H1 (cell line): ENCODE data around the gene ONECUT3. TPM values are rescaled to one million over a fixed set of nuclear protein-coding genes. Genes with fewer than 3 reads are reported as not detected.

Experiments used
- CTCF ChIA-PET: fragments of 300-600 bp; sonication (Branson Sonifier 250); formaldehyde crosslinking; loops from one replicate; lab custom pipeline; 2021; ENCODE audit not compliant: partially characterized antibody; lab: Charles Lee
- POLR2A ChIA-PET: fragments of 300-600 bp; sonication (Branson Sonifier 250); formaldehyde crosslinking; loops from one replicate; lab custom pipeline; 2021; ENCODE audit warnings: inconsistent platforms; ENCODE audit not compliant: partially characterized antibody; lab: Charles Lee
- DNase-seq, 2 experiments: peaks; one replicate each; pipeline versions ENCODE4 v3.0.0 to v3.0.0-alpha.2; 2010 to 2022; ENCODE audit warnings: low spot score in 2 of 2, low read depth in 1 of 2, mixed read lengths in 1 of 2
- FAIRE-seq: peaks from 2 replicates; lab custom pipeline; 2011; peaks lifted over from hg19 to GRCh38; lab: Jason Lieb, UNC
- H2AFZ ChIP-seq: 2 replicates; pipeline ENCODE4 v1.8.1; 2012; ENCODE audit warnings: low read length, inconsistent platforms
- H2AK5ac ChIP-seq: 2 replicates; pipeline ENCODE4 v1.6.1; 2013; ENCODE audit warnings: low read depth, low read length
- H2BK120ac ChIP-seq: replicated peaks from 2 replicates; pipeline ENCODE3; 2013; ENCODE audit warnings: low read depth, low read length, inconsistent platforms
- H2BK12ac ChIP-seq: 2 replicates; pipeline ENCODE4 v1.6.1; 2013; ENCODE audit warnings: low read depth, low read length
- H2BK15ac ChIP-seq: 2 replicates; pipeline ENCODE4 v1.6.1; 2013; ENCODE audit warnings: low read length
- H2BK20ac ChIP-seq: 2 replicates; pipeline ENCODE4 v1.6.1; 2013; ENCODE audit warnings: low read length
- H2BK5ac ChIP-seq: 2 replicates; pipeline ENCODE4 v1.6.1; 2013; ENCODE audit warnings: low read depth, low read length
- H3K14ac ChIP-seq: 2 replicates; pipeline ENCODE4 v1.6.1; 2013; ENCODE audit warnings: inconsistent platforms; ENCODE audit not compliant: insufficient read length
- H3K18ac ChIP-seq: 2 replicates; pipeline ENCODE4 v1.6.1; 2013; ENCODE audit warnings: low read length; ENCODE audit errors: extremely low read depth
- H3K23ac ChIP-seq: 2 replicates; pipeline ENCODE4 v1.6.1; 2013; ENCODE audit warnings: inconsistent platforms; ENCODE audit not compliant: insufficient read length
- H3K23me2 ChIP-seq: 2 replicates; pipeline ENCODE4 v1.6.1; 2013; ENCODE audit warnings: low read depth, low read length
- H3K27ac ChIP-seq: 2 replicates; pipeline ENCODE4 v1.6.1; 2011; ENCODE audit warnings: low read depth, low read length, inconsistent platforms
- H3K27me3 ChIP-seq, 4 experiments: replicated peaks in 1 of 4; 1 replicate in 1 of 4; 2 replicates in 3 of 4; pipeline versions ENCODE4 v1.6.1 to v1.8.1; 2011 to 2013; ENCODE audit warnings: low read length in 3 of 4, mild to moderate bottlenecking in 3 of 4, inconsistent platforms in 2 of 4, mixed read lengths in 2 of 4, moderate library complexity in 1 of 4; ENCODE audit not compliant: control insufficient read depth in 3 of 4, insufficient read depth in 3 of 4; ENCODE audit errors: extremely low read depth in 1 of 4
- H3K36me3 ChIP-seq, 4 experiments: 2 replicates each; pipeline versions ENCODE4 v1.6.1 to v1.8.1; 2011 to 2013; ENCODE audit warnings: mild to moderate bottlenecking in 4 of 4, low read length in 3 of 4, moderate library complexity in 2 of 4, control low read depth in 1 of 4, inconsistent platforms in 1 of 4; ENCODE audit not compliant: insufficient read depth in 4 of 4, control insufficient read depth in 2 of 4
- H3K4ac ChIP-seq: replicated peaks from 2 replicates; pipeline ENCODE3; 2013; ENCODE audit warnings: low read length, low read depth, mixed read lengths, inconsistent platforms; ENCODE audit not compliant: insufficient read length
- H3K4me1 ChIP-seq, 4 experiments: replicated peaks in 1 of 4; 1 replicate in 1 of 4; 2 replicates in 3 of 4; pipeline versions ENCODE4 v1.6.1 to v1.8.1; 2011 to 2013; ENCODE audit warnings: low read length in 3 of 4, inconsistent platforms in 2 of 4, mixed read lengths in 1 of 4; ENCODE audit not compliant: insufficient read depth in 4 of 4, control insufficient read depth in 3 of 4
- H3K4me2 ChIP-seq, 2 experiments: 2 replicates each; pipeline versions ENCODE4 v1.6.1 to v1.8.1; 2011 to 2013; ENCODE audit warnings: low read depth in 2 of 2, low read length in 2 of 2, control low read depth in 1 of 2, inconsistent platforms in 1 of 2, mild to moderate bottlenecking in 1 of 2; ENCODE audit not compliant: insufficient read depth in 1 of 2
- H3K4me3 ChIP-seq, 4 experiments: fragments of 200-600, 300-600 bp in 1 of 4; sonication (generic), shearing (Covaris generic), sonication (Bioruptor Twin) in 1 of 4; 2 replicates each; pipeline versions ENCODE4 v1.5.1 to v1.8.1; 2011 to 2016; ENCODE audit warnings: low read length in 4 of 4, low read depth in 3 of 4, control low read depth in 2 of 4, inconsistent platforms in 2 of 4, mild to moderate bottlenecking in 2 of 4, mixed read lengths in 1 of 4, moderate library complexity in 1 of 4; ENCODE audit not compliant: insufficient read depth in 2 of 4; ENCODE audit errors: extremely low read depth in 1 of 4
- H3K56ac ChIP-seq: replicated peaks from 2 replicates; pipeline ENCODE3; 2013; ENCODE audit warnings: low read depth, mild to moderate bottlenecking, mixed read lengths, low read length, inconsistent platforms; ENCODE audit not compliant: insufficient read length
- H3K79me1 ChIP-seq: 2 replicates; pipeline ENCODE4 v1.6.1; 2013; ENCODE audit warnings: low read depth, low read length, control low read depth
- H3K79me2 ChIP-seq, 2 experiments: 2 replicates each; pipeline versions ENCODE4 v1.6.1 to v1.8.1; 2012 to 2013; ENCODE audit warnings: low read length in 2 of 2, mild to moderate bottlenecking in 2 of 2, inconsistent platforms in 1 of 2; ENCODE audit not compliant: insufficient read depth in 2 of 2, control insufficient read depth in 1 of 2
- H3K9ac ChIP-seq, 4 experiments: replicated peaks in 1 of 4; 1 replicate in 1 of 4; 2 replicates in 3 of 4; pipeline versions ENCODE4 v1.6.1 to v1.8.1; 2011 to 2013; ENCODE audit warnings: low read depth in 3 of 4, low read length in 3 of 4, control low read depth in 2 of 4, mild to moderate bottlenecking in 2 of 4, moderate library complexity in 2 of 4, inconsistent platforms in 1 of 4; ENCODE audit errors: extremely low read depth in 1 of 4
- H3K9me3 ChIP-seq, 2 experiments: 2 replicates each; pipeline versions ENCODE4 v1.6.1 to v1.8.1; 2012 to 2013; ENCODE audit warnings: mild to moderate bottlenecking in 2 of 2, moderate library complexity in 2 of 2, control low read depth in 1 of 2, inconsistent platforms in 1 of 2, low read depth in 1 of 2, low read length in 1 of 2, mixed read lengths in 1 of 2; ENCODE audit not compliant: insufficient read depth in 2 of 2
- H4K20me1 ChIP-seq, 2 experiments: replicated peaks in 1 of 2; 2 replicates each; pipeline versions ENCODE3 to v1.8.1; 2011 to 2013; ENCODE audit warnings: inconsistent platforms in 2 of 2, low read length in 2 of 2, mild to moderate bottlenecking in 1 of 2; ENCODE audit not compliant: insufficient read depth in 2 of 2, control insufficient read depth in 1 of 2
- H4K5ac ChIP-seq: 2 replicates; pipeline ENCODE4 v1.6.1; 2013; ENCODE audit warnings: low read length, low read depth, mixed read lengths, inconsistent platforms; ENCODE audit not compliant: insufficient read length
- H4K8ac ChIP-seq: 2 replicates; pipeline ENCODE4 v1.8.0; 2013; ENCODE audit warnings: mild to moderate bottlenecking, moderate library complexity, low read length, inconsistent platforms; ENCODE audit not compliant: insufficient read depth; ENCODE audit errors: extremely low read depth
- H4K91ac ChIP-seq: replicated peaks from 2 replicates; pipeline ENCODE3; 2013; ENCODE audit warnings: low read length, mixed read lengths, inconsistent platforms; ENCODE audit not compliant: insufficient read length
- E2F6 ChIP-seq: IDR thresholded peaks from 2 replicates; pipeline ENCODE4 v1.6.1; 2012; ENCODE audit warnings: inconsistent platforms
- RAD21 ChIP-seq, 2 experiments: IDR thresholded peaks in 1 of 2; conservative IDR thresholded peaks in 1 of 2; 2 replicates each; pipeline ENCODE4 v1.6.1; 2011; ENCODE audit warnings: low read depth in 2 of 2, low read length in 2 of 2, improper control_type of control experiment in 1 of 2, inconsistent platforms in 1 of 2, mild to moderate bottlenecking in 1 of 2, moderate library complexity in 1 of 2
- TEAD4 ChIP-seq: IDR thresholded peaks from 2 replicates; pipeline ENCODE4 v1.6.1; 2012; ENCODE audit warnings: low read depth, low read length, inconsistent platforms, mixed read lengths
- WGBS, 2 experiments: shearing (Covaris generic) in 1 of 2; methylation state at CpG; one replicate each; pipeline versions ENCODE4 v1.1.6 to v1.1.7; 2013 to 2015; ENCODE audit warnings: low lambda C conversion rate in 2 of 2, mixed read lengths in 2 of 2, inconsistent platforms in 1 of 2, low coverage in 1 of 2, missing lambda C conversion rate in 1 of 2; ENCODE audit not compliant: insufficient replicate concordance in 2 of 2, insufficient coverage in 1 of 2, insufficient read length in 1 of 2; ENCODE audit errors: extremely low coverage in 1 of 2, missing lambda C conversion rate in 1 of 2; 5-methylcytosine and 5-hydroxymethylcytosine counted together
- polyA plus RNA-seq, 7 experiments: library from polyadenylated mRNA; depleted of rRNA in 3 of 7; stranded (reverse) in 5 of 7; unstranded in 2 of 7; fragments of >200 nt in 5 of 7; fragments of 200-250 nt in 2 of 7; gene quantifications; 1 replicate in 5 of 7; 2 replicates in 1 of 7; 4 replicates in 1 of 7; pipeline versions ENCODE4 v1.2.1 to v1.2.3, GENCODE V29; 2011 to 2013; ENCODE audit warnings: missing spikeins in 2 of 7, mixed read lengths in 2 of 7
- total RNA-seq: library from RNA; stranded (reverse); fragmentation: NEBNext Ultra II Directional; extraction: Animal tissue kit (Norgen Biotek cat#: 25700); gene quantifications from 2 replicates; pipeline ENCODE4 v1.2.1, GENCODE V29; 2021

ONECUT3 gene
- total and polyA plus RNA-seq, 2 of the 8 experiments (the other 6 are each of a cell fraction or from before 2014, with no cell fraction given): not detected

- H2BK15ac ChIP-seq: no peak overlapping the region
- H3K23me2 ChIP-seq: no peaks in the 10 kb centered on the region; the same call in 1 of the 2 replicates
- no peaks in the 10 kb centered on the region for H3K79me2 ChIP-seq
- ChIA-PET CTCF (interaction anchor here (0.6 to 7.2 kb wide), 11 partner anchors 10 to 226 kb away, joined by 3 to 150 read pairs (median 5); no protein-coding TSS in a partner anchor), POLR2A (interaction anchor here (0.9 kb wide), 1 partner anchor 10 kb away, joined by 3 read pairs; no protein-coding TSS in a partner anchor)
- no peak overlapping the region for H4K8ac ChIP-seq
- H3K23ac ChIP-seq: no peak overlapping the region
- H3K79me1 ChIP-seq: no peaks in the 10 kb centered on the region
- no peak overlapping the region for H2BK12ac ChIP-seq
- H2BK20ac ChIP-seq: no peak overlapping the region
- no peak overlapping the region for H3K56ac ChIP-seq
- no peak overlapping the region for H2AK5ac ChIP-seq
- no peak overlapping the region for H2BK5ac ChIP-seq
- H3K27ac ChIP-seq: no peak overlapping the region
- peaks cover 5 to 6% of the 10 kb centered on the region in 2 experiments; a peak in 2 of 4 replicates for H3K9me3 ChIP-seq
- WGBS, 2 experiments: 95% methylated on average over 19 of the region's 19 CpGs; no CpG with 5 or more reads in 1 of the 2 experiments
- no peaks in the 10 kb centered on the region for H3K36me3 ChIP-seq
- H3K4ac ChIP-seq: no peak overlapping the region
- peaks cover 0 to 2% of the 10 kb centered on the region in 2 experiments for H4K20me1 ChIP-seq
- no peak overlapping the region for H2AFZ ChIP-seq
- DNase-seq (no peak), FAIRE-seq (no peak)
- H3K27me3 ChIP-seq: peaks cover 2 to 24% (median 22%) of the 10 kb centered on the region in 4 experiments
- H2BK120ac ChIP-seq: no peak overlapping the region
- peaks cover 0 to 3% (median 1%) of the 10 kb centered on the region in 4 experiments; a peak in 1 of 7 replicates for H3K4me1 ChIP-seq
- H3K4me2 ChIP-seq: no peak overlapping the region
- no peak overlapping the region for H3K4me3 ChIP-seq
- no peak overlapping the region for H3K18ac ChIP-seq
- H4K91ac ChIP-seq: no peak overlapping the region
- H4K5ac ChIP-seq: no peak overlapping the region
- no peak overlapping the region for H3K14ac ChIP-seq
- no peak overlapping the region for H3K9ac ChIP-seq
- TF ChIP-seq TEAD4 (no peak), RAD21 (IDR thresholded peaks at IDR 0.05 in 1 of 2, conservative IDR thresholded peaks at IDR 0.05 in 1 of 2; ENCODE audit: low read depth in 2 of 2, low read length in 2 of 2) (no peak), E2F6 (no peak)
Observed at GRCh38 chr19:1785310-1785709, 32.0 kb downstream of the ONECUT3 start.
